Sciatic nerve (tissue), 2 donors: ENCODE data around the gene NPTN. TPM values are rescaled to one million over a fixed set of nuclear protein-coding genes. Genes with fewer than 3 reads are reported as not detected.

ENCODE experiments used
- ATAC-seq: fragments of 200-7000 bp; cut with Tn5 transposase; one replicate; pipeline ENCODE4 v1.9.1; 2020; ENCODE audit warnings: mild to moderate bottlenecking, moderate library complexity
- DNase-seq: peaks from one replicate; pipeline ENCODE4 v3.0.0-alpha.2; 2020; ENCODE audit warnings: low spot score
- intact Hi-C: fragments of 100-400 bp; cut with DNase I; formaldehyde crosslinking; loops from one replicate; pipeline ENCODE4 v1.14.2; 2022
- total RNA-seq: library from RNA; stranded (reverse); fragmentation: NEBNext Ultra II Directional; extraction: Animal tissue kit (Norgen Biotek cat#: 25700); gene quantifications from one replicate; pipeline ENCODE4 v1.2.1, GENCODE V29; 2021
- donor health status: DM: no; HTN: no; CAD: no.
- donor health status: DM: no; HTN: no; CAD: no.

Gene NPTN
- total RNA-seq, 1 donor from 2014 or later: 85.5 TPM

GRCh38 chr15:73637527-73637926 is 4.3 kb upstream of the NPTN start:
- DNase-seq (no peak), ATAC-seq (no peak)
- intact Hi-C loops: loop anchor here (10.0 kb wide), 1 partner anchor 73 kb away; no protein-coding TSS in a partner anchor

- DNase-seq: no peak
- ATAC-seq: no peak
- intact Hi-C loops: loop anchor here (10.0 kb wide), 1 partner anchor 69 kb away; no protein-coding TSS in a partner anchor
Measured at GRCh38 chr15:73633991-73634495, 854 bp upstream of the NPTN start.

- no peak for ATAC-seq
- DNase-seq: no peak
- intact Hi-C loops: loop anchor here (10.0 kb wide), 1 partner anchor 68 kb away; no protein-coding TSS in a partner anchor
Measured at GRCh38 chr15:73632670-73633058, 525 bp downstream of the NPTN start.

GRCh38 chr15:73631915-73632669 is 1.1 kb downstream of the NPTN start:
- ATAC-seq (peak; percentile 19), DNase-seq (no peak)
- intact Hi-C loops: loop anchor here (10.0 kb wide), 1 partner anchor 67 kb away; no protein-coding TSS in a partner anchor

- DNase-seq (no peak), ATAC-seq (no peak)
- intact Hi-C loops: loop anchor here (10.0 kb wide), 1 partner anchor 66 kb away; no protein-coding TSS in a partner anchor
Measured at GRCh38 chr15:73630921-73631362, 2.2 kb downstream of the NPTN start.

- intact Hi-C loops: loop anchor here (10.0 kb wide), 1 partner anchor 65 kb away; no protein-coding TSS in a partner anchor
- ATAC-seq (no peak), DNase-seq (no peak)
Measured at GRCh38 chr15:73629798-73630429, 3.3 kb downstream of the NPTN start.

- intact Hi-C loops: no loop called here
- ATAC-seq (no peak), DNase-seq (no peak)
Measured at GRCh38 chr15:73628976-73629797, 4.0 kb downstream of the NPTN start.

- ATAC-seq (no peak), DNase-seq (no peak)
- intact Hi-C loops: no loop called here
Measured at GRCh38 chr15:73628102-73628501, 5.1 kb downstream of the NPTN start.

GRCh38 chr15:73626072-73626471 is 7.1 kb downstream of the NPTN start:
- intact Hi-C loops: no loop called here
- ATAC-seq: no peak
- DNase-seq: no peak

- DNase-seq (no peak), ATAC-seq (no peak)
- intact Hi-C loops: no loop called here
Measured at GRCh38 chr15:73624530-73624929, 8.7 kb downstream of the NPTN start.

GRCh38 chr15:73621286-73621826 is 11.8 kb downstream of the NPTN start:
- intact Hi-C loops: no loop called here
- DNase-seq: no peak
- ATAC-seq: no peak

- no peak for DNase-seq
- intact Hi-C loops: no loop called here
- ATAC-seq: no peak
Measured at GRCh38 chr15:73620078-73620477, 13.1 kb downstream of the NPTN start.

GRCh38 chr15:73617913-73618312 is 15.3 kb downstream of the NPTN start:
- intact Hi-C loops: no loop called here
- DNase-seq (no peak), ATAC-seq (no peak)

GRCh38 chr15:73617301-73617831 is 15.8 kb downstream of the NPTN start:
- ATAC-seq (no peak), DNase-seq (no peak)
- intact Hi-C loops: no loop called here

GRCh38 chr15:73608941-73609340 is 24.2 kb downstream of the NPTN start:
- DNase-seq (no peak), ATAC-seq (no peak)
- intact Hi-C loops: no loop called here

- no peak for DNase-seq
- no peak for ATAC-seq
- intact Hi-C loops: no loop called here
Measured at GRCh38 chr15:73608475-73608874, 24.7 kb downstream of the NPTN start.

- ATAC-seq (no peak), DNase-seq (no peak)
- intact Hi-C loops: no loop called here
Measured at GRCh38 chr15:73607843-73608242, 25.3 kb downstream of the NPTN start.

- no peak for ATAC-seq
- intact Hi-C loops: no loop called here
- no peak for DNase-seq
Measured at GRCh38 chr15:73607405-73607804, 25.8 kb downstream of the NPTN start.
